Activated CD8-positive, alpha-beta memory T cell treated with anti-CD3 and anti-CD28 coated beads, Interleukin-2, amount 50 U/mL, for 24 hours (primary cell): ENCODE measurements around the gene WDR86.

Source experiments
- DNase-seq: peaks from one replicate; pipeline ENCODE4 v3.0.0-alpha.2; 2020; ENCODE audit errors: extremely low read depth

WDR86 gene

DNA sequence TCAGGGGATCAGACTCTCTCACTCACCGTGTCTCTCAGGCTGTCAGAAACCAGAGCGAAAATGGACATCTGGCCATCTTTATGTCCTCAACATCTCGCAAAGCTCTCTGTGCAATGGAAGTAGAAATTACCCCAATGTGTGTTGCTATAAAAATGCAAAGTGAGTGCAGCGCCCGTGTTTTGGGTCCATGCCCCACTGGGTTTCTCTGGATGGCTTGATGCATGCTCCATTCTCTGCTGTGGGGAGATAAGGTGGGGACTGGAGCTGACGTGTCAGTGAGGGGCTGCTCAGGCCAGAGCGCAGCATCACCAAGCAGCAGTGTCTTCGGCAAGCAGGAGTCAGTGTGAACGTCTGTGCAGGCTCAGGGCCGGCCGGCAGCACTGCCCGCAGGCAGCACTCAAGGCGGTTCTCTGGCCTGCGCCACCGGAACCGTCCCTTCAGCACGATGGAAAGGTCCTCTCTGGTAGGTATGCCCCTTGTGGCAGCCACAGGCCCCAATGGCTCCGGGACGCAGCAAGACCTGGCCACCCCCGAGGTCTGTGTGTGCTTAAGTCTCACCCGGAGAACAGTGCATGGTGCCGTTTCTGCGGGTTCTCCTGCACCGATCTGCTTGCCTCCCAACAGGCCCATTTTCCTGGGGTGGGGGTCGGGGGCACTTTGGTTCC, 30.2 kb downstream of the WDR86 start:
- DNase-seq = no peak

DNA sequence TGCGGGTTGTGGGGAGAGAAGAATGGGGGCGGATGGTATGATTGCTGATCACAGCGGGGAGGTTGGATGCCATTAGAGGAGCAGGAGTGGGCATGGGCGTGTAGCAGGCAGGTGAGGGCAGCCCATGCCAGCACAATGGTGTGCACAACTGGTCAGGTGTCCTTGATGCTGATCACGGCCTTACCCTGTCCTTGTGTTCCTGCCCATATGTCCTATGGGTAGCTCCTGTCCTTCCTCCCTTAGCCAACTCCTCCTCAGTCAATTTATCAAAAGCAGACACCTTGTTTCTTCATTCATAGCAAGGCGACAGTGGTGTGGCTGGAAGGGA, 30.7 kb downstream of the WDR86 start:
- no peak for DNase-seq

- DNase-seq = no peak
These were observed 31.2 kb downstream of the WDR86 start for GRCh38 chr7:151378496-151379192.

GRCh38 chr7:151378011-151378410, 31.8 kb downstream of the WDR86 start:
- DNase-seq = no peak

GRCh38 chr7:151377406-151377805, 32.4 kb downstream of the WDR86 start:
- no peak for DNase-seq

GRCh38 chr7:151376218-151376902, 33.5 kb downstream of the WDR86 start:
- no peak for DNase-seq

- no peak for DNase-seq
These were observed 34.2 kb downstream of the WDR86 start for GRCh38 chr7:151375530-151376217.

DNA sequence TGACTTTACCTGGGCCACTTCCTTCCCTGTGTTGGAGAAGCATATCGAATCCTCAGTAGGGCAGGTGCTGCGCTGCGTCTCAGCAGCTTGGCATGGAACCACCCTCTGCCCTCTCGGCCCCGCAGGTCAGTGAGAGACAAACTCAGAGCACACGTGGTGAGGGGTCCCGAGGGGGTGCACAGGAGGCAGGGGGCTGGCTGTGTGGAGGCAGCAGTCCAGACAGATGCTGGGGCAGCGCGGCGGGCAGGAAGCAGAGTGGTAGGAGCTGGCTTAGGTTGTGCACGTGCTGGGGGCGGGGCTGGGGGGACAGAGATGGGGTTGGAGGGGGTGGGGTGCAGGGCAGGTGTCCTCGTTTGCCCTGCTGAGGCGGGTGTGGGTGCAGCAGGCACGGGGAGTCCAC, 35.1 kb downstream of the WDR86 start:
- DNase-seq = no peak

GRCh38 chr7:151374139-151374538, 35.7 kb downstream of the WDR86 start:
- DNase-seq = no peak

GRCh38 chr7:151373599-151373998, 36.2 kb downstream of the WDR86 start:
- DNase-seq = no peak

- DNase-seq = no peak
These were observed 37.1 kb downstream of the WDR86 start for GRCh38 chr7:151372612-151373265.

DNA sequence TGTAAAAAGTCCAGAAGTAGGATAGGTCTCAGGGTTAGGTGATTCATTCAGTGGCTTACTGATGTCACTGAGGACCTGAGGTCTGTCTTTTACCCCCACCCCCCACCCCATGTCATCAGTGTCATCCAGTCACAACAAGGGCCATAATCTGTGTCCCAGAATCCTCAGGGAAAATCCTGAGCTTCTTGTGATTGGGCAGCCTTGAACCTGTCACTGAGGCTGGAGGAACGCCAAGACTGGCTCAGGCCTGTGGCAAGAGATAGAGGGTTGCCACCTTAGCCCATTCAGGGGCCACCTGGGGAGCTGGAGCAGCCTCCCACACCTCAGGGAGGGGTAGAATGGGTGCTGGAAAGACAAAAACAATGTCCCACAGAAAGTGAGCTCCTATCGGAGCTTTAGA, 38.6 kb downstream of the WDR86 start:
- no peak for DNase-seq

- peak; percentile 44 for DNase-seq
These were observed 41.7 kb downstream of the WDR86 start for GRCh38 chr7:151368136-151368571.

DNA sequence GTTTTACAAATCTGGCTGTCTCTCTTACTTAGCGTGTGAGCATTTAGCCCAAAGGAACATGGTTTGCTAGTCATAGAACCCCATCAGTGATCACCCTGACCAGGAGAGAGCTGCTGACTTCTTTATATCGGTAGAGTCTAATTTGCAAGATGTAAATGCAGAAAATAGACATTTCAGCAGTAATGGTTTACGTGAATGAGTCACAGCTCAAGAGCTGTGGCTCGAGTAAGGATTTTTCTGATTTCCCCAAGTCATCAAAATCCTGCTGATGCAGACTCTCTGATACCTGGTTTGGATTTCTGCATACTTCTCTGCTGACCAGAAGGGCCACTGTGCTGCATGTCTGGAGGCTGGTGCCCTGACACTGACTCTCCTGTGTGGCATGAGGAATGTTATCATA, 42.6 kb downstream of the WDR86 start:
- DNase-seq = no peak

DNA sequence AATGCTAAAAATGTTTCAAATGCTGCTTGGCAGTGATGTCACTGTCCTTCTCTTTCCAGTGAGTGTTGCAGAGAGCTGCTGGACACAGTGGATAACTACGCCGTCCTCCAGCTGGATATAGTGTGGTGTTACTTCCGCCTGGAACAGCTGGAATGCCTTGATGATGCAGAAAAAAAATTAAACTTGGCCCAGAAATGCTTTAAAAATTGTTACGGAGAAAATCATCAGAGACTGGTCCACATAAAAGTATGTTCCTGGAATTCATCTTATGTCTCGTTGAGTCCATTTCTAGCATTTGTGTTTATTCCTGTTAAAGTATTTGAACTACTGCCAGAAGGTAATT, 43.0 kb downstream of the WDR86 start:
- no peak for DNase-seq

- no peak for DNase-seq
These were observed 43.5 kb downstream of the WDR86 start for GRCh38 chr7:151366166-151366879.

- DNase-seq = no peak
These were observed 46.7 kb downstream of the WDR86 start for GRCh38 chr7:151363182-151363581.

DNA sequence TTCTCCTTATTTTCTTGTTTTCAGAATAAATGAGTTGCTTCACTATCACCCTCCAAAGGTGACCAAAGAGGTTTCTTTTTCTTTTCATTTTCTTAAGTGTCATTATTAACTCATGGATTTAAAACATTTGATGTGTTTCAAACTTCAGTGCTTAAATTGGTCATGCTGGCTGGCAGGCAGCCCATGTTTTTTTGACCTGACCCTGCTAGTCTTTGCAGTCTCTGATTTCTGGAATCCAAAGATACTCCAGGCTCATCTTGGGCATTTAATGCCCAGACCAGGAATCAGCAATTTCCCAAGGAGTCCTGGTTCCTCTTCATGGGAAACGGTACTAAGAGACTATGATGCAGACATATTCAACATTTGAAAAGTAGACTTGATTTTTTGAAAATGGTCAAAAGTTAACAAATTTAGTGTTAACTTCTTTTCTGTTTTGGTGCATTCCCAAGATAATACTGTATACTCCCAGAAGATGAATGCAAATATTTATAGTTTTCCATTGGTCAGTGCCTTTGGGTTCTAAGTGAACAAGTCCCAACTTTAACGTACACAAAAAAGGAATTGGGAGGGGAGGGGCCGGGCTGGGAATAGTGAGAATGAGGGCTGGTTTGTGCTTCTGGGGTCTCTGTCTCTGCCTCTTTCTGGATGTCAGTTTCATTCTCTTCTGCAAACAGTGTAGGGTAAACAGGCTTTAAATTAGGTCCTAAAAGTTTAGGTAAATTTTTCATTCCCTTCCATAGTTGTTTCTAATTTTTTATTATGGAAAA, 48.5 kb downstream of the WDR86 start:
- no peak for DNase-seq

GRCh38 chr7:151352512-151352911, 57.3 kb downstream of the WDR86 start:
- DNase-seq = no peak

GRCh38 chr7:151351967-151352366, 57.9 kb downstream of the WDR86 start:
- DNase-seq = no peak

GRCh38 chr7:151351027-151351426, 58.8 kb downstream of the WDR86 start:
- DNase-seq = no peak
